HG03135 (cell line): Measurements from ENCODE around the gene DPH7.
"Not testable (repeated sequence)": the region's sequence is repeated elsewhere in the genome, so short reads cannot be mapped to it uniquely, and the experiment has no call there.

Experiments
- ATAC-seq: cut with Tn5 transposase; IDR thresholded peaks from one replicate; pipeline ENCODE4 v1.9.1; 2021; ENCODE audit warnings: mild to moderate bottlenecking, moderate library complexity; ENCODE audit not compliant: unreplicated experiment

The DPH7 gene

GRCh38 chr9:137606734-137607138 lies 28.0 kb upstream of the DPH7 start:
- no peak for ATAC-seq

DNA sequence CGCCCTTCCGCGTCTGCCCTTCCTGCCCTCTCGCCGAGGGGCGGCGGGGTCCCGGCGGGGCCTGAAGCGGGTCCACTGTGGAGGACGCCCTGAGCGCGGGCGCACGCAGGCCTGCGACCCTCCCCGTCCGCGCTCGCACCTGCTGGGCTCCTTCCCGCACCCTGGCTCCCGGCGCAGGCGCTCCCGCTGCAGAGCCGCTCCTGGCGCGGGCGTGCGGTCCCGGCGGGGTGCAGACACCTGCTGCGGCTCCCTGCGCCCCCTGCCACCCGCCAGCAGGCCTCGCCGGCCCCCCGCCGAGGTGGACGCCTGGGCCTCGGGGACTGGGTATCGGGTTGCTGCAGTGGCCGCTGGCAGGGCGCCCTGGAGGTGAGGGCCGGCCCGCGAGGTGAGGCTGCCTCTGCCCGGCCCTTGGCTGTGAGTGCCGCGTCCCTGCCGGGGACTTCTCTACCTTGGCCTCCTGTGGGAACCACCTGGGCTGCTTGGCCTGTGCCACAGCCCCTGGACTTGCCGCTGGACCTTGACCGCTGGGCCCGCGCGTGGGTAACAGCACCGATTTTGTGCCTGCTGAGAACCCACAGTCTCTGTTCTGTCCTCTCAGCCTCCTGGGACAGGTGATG lies 27.4 kb upstream of the DPH7 start:
- peak; percentile 9 for ATAC-seq

- ATAC-seq: peak; percentile 66
Measured at GRCh38 chr9:137605121-137606004, 26.6 kb upstream of the DPH7 start, which contains the start of gene ARRDC1. ARRDC1 (plus strand) TSS chr9:137605686; CDS start chr9:137605718, 32 bp downstream.

DNA sequence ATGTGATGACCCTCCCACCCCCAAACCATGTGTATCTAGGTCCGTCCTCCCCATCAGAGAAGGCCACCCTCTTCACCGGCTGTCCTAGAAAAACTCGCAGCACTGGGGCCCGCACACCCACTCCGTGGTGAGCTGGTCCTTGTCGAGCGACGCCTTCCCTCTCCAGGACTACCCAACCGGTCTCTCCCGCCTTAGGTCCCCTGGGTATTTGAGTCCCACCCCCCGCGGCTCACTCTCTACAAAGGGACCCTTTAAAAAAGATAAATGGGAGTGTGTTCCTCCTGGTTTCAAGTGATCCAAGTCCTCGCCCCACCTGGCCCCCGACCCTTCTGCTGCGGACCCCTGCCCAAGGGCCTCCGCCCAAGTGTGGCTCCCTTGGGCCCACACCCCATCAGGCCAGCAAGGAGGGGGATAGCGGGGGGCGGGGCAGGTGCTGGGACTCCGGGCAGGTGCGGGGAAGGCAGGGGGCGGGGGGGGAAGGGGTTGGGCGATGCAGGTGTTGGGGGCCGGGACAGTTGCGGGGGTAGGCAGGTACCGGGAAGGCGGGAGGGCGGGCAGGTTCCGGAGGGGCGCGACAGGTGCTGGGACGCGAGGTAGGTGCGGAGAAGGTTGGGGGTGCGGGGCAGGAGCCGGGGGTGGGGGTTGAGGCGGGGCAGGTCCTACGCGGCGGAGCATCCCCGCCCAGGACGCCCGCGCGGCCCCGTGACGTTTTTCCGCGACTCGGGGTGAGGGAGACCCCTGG lies 25.8 kb upstream of the DPH7 start:
- no peak for ATAC-seq

DNA sequence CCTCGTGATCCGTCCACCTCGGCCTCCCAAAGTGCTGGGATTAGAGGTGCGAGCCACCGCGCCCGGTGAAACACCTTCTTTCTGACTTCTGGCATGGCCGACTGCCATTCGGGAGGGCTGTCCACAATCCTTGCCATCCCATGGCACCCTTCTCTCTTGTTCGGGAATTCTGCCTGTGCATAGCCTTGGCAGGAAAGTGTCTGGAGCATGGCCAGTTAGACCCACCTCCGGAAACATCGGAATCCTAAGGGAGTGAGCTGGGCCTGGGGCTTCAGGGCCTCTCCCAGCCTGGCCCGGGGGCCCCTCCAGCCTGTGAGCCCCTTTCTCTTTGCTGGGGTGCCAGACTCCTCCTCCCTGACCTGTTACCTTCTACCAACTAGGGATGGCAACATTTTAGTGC lies 25.2 kb upstream of the DPH7 start:
- no peak for ATAC-seq

GRCh38 chr9:137602661-137603060 lies 23.9 kb upstream of the DPH7 start:
- no peak for ATAC-seq

DNA sequence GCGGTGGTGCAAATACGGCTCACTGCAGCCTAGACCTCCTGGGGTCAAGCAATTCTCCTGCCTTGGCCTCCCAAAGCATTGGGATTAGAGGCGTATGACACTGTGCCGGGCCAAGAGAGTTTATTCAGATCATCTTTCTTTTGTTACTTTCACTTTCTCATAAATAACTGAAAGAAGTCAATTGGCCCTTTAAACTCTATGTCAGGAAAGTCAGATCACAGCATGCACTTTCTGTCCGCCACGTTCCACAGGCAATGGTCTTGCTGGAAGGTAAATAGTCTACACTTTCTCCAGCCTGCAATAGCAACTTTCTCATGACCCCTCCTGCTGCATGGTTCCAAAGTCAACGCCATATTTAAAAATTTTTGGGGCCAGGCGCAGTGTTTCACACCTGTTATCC lies 20.2 kb upstream of the DPH7 start:
- ATAC-seq: no peak

GRCh38 chr9:137596577-137596976 lies 17.9 kb upstream of the DPH7 start:
- ATAC-seq: not testable (repeated sequence)

DNA sequence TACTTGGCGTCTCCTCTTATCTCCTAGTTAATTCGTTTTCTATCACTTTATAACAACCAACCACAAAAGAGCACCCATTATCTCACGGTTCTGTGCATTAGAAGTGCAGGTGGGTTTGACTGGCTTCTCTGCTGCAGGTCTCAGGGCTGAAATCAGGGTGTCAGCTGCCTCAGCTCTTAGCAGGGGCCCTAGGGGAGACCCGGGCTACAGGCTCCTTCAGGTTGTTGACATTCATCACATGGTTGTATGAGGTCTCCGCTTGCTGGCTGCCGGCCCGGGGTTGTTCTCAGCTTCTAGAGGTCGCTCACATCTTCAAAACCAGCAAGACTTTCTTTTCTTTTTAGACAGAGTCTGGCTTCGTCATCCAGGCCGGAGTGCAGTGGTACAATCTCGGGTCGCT lies 14.5 kb upstream of the DPH7 start:
- ATAC-seq: no peak

GRCh38 chr9:137592767-137593166 lies 14.0 kb upstream of the DPH7 start:
- no peak for ATAC-seq

DNA sequence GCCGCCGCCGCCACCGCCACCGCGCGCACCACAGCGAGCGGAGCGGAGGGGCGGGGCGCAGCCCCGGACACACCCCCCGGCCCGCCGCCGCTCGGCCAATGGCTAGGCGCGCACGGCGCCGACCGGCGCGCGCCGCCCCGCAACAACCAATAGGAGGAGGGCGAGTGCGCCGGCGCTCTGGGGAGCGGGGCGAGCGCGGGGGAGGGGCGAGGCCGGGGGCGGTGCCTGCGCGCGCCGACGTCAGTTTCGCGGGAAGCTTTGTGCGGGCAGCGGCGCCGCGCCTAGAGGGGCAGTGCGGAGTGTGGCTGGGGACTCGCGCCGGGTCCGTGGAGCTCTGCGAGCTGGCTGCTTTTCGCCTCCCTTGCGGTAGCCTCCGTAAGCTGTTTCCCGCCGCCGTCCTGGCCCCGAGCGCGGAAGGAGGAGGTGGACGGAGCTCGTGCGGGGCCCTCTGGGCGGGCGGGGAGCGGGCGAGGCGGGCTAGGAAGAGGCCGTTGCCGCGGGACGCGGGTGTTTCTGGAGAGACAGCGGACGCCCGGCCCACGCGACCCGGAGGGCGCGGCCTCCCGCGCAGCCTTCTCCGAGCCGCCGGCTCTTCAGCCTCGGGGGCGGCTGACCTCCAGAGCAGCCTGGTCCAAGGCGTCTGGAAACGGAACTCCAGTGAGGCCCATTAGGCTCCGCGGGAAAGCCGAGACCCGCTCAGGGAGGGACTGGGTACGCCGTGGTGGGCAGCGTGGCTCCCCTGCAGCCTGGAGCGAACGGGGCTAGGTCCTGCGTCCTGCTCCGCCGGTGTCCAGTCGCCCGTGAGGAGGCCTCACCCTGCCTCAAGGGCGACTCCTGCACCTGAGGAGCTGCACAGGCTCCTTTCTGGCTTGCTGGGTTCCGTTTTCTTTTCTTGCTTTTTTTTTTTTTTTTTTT lies 12.0 kb upstream of the DPH7 start, which contains the start of gene ZMYND19:
Gene ZMYND19, minus strand, starts transcription at position 44 of the 915 bp plus-strand sequence. CDS start 249 bp downstream, outside the sequence.
- peak; percentile 82 for ATAC-seq

DNA sequence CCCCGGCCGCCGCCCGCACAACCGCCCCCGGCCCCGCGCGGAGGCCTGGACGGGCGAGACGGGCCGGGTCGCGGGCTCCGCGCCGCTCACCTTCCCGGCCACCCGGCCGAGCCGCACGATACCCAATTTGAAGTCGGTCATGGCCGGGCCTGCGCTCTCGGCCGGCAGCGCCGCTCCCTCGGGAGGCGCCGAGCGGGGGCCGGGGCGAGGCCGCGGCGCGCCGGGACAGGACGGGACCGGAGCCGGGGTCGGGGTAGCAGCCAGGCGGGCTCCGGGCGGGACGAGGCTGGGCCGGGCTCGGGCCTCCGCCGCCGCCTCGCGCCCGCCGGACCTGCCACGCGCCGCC lies 11.4 kb upstream of the DPH7 start:
- ATAC-seq: no peak

DNA sequence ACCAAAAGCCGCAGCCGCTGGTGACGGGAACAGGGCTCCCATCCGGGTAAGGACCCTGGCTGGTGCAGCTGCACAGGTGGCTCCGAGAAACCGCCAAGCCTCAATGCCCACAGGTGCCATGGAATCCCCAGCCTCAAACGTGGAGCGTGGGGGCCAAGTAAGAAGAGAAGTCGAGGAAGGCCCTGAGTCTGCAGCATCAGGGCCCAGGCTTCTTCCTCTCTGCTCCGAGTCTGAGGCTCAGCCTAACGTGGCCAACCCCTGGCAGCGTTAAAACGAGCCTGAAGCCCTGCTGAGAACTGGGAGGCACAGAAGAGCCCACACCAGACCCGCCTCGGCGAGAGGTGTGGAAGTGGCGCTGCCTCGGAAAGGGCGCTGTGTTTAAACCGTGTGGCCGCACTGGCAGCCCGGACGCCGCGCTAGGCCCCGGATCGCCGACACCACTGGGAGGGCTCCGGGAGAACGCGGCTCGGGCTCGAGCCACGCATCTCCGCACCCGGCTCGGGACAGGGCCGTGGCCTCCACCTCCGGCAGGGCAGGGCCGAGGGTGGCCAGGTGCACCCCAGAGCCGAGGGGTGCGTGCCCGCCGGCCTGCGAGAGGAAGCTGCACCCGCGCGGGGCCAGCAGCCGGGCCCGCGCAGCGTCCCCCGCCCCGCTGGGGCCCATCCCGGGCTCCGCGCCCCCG lies 10.9 kb upstream of the DPH7 start:
- ATAC-seq: peak; percentile 10

DNA sequence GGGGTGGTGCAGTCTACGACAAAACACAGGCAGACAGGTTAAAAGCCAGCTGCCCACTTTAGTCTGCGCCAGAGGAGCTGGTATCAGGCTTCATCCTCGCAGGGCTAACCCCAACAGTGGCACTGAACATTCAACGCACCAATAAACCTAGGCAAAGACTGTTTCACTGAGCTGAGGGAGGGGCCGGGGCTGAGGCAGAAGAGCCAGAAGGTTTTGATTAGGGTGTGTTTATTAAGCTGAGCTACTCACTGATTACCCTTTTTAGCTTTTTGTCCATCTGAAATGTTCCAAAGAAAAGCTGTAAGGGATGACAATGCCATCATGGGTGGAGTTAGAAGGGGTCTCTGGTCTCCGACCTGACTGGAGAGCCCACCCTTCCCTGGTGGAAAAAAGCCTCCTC lies 10.2 kb upstream of the DPH7 start:
- ATAC-seq: no peak

- ATAC-seq: no peak
Measured at GRCh38 chr9:137588311-137588710, 9.6 kb upstream of the DPH7 start.

GRCh38 chr9:137586854-137587253 lies 8.1 kb upstream of the DPH7 start:
- no peak for ATAC-seq

DNA sequence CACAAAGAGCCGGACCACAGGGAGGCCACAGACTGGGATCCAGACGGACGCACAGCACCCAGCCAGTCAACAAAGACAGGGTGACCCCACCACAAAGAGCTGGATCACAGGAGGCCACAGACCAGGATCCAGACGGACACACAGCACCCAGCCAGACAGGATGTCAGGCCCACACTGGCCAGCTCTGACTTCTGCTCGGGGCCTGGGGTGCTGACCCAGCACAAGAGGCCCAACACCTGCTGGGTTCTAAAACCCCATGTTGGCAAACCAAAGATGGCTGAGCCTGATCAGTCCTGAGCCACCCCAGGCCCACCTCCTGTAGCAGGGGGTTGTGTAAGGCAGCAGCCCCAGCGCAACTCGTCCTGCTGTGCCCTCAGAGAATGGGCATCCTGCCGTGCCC lies 5.2 kb upstream of the DPH7 start:
- no peak for ATAC-seq

GRCh38 chr9:137583347-137583746 lies 4.6 kb upstream of the DPH7 start:
- no peak for ATAC-seq

GRCh38 chr9:137582286-137582860 lies 3.6 kb upstream of the DPH7 start:
- ATAC-seq: no peak
